ENCODE results near the gene ZNF556.

ZNF556 gene

DNA sequence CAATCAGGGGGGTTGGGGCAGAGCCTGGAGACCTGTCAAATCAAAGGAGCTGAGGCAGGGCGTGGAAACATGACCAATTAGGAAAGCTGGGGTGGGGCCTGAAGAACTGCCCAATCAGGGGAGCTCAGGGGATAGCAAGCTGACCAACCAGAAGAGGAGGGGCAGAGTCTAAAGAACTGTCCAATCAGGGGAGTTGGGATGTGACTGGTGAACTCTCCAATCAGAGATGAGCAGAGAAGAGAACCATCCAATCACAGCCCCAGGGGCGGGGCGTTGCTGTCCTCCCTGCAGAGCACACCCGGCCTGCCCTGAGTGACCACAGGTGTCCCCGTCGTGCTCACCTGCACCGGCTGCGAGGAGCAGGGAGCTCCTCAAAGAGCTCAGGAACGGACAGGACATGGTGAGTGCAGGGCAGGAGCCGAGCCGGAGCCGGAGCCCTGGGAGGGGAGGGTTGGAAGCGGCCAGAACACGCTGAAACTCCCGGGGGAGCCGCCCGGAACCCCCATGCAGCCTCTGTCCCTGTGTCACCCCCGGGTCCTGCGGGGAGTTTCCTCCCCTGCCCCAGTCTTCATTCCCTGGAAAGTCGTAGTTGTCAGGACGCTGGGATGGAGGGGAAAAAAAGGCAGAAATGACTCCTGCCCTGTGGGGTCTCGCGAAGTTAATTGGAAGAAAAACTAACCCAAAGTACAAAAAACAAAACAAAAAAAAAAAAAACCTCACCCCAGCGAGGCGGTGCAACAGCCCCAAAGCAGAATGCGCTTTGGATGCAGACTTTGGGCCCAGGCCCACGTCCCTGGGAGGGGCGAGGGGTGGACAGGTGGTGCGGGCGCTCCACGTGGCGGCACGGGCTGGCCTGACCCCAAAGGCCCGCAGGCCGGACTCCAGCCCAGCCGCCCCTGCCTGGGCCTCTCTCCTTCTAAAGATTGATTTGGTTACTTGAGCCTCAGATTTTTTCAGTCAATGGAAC, at the start of gene ZNF556:
ZNF556 (plus strand) TSS at position 311 of the 967 bp plus-strand sequence; CDS start at position 398, 87 bp downstream.
- DNase-seq (ENCODE audit: low read depth) = no peak

DNA sequence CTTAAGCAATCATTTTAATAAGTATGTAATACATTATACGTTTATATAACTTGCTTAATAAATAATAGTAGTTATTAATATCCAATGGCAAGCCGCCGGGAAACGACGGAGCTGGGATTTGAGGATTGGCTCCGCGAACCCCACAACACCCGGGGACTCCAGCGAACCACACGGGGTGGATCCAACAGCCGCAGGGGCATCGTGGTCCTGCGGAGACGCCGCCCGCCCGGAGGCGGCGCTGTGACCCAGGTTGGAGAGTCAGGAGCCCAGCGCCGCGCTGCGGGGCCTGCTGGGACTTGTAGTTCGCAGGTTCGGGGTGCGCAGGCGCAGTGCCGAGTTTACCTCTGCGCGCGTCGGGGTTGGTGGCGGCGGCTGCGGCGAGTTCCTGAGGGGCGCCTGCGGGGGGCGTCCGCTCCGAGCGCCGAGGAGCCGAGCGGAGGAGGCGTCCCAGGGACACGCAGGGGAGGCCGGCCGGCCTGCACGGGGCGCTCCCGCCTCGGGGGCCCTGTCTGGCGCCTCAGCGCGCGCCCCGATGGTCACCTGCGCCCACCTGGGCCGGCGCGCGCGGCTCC, 47.5 kb upstream of the ZNF556 start, which contains the start of gene ZNF554:
ZNF554 (plus strand) TSS at position 329 of the 572 bp plus-strand sequence; CDS start at position 533, 204 bp downstream.
- DNase-seq (ENCODE audit: low read depth) = peak; percentile 98

DNA sequence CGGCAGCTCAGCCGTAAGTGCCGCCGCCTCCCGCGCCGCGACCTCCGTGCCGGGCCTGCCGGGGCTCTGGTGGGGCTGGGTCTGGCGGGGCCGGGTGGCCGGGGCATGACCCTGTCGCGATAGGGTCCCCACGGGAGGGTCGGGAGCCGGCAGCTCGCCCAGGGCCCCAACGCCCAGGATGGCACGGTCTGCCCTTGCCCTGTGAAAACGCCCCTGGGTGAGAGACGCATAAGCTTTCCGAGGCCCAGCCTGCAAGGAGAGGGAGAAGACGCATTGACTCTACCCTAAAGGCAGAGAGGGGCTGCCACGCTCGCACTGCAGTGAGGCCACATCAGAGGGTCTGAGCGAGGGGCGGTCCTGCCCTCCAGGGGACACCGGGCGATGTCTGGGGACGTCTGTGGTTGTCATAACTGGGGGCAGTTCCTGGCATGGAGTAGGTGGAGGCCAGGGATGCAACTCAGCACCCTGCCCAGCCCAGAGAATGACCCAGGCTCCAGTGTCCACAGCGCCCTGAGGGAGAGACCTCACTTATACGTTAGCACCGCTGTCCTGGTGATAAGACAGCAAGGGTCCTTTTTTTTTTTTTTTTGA, 46.9 kb upstream of the ZNF556 start:
- no peak for DNase-seq (ENCODE audit: low read depth)

DNA sequence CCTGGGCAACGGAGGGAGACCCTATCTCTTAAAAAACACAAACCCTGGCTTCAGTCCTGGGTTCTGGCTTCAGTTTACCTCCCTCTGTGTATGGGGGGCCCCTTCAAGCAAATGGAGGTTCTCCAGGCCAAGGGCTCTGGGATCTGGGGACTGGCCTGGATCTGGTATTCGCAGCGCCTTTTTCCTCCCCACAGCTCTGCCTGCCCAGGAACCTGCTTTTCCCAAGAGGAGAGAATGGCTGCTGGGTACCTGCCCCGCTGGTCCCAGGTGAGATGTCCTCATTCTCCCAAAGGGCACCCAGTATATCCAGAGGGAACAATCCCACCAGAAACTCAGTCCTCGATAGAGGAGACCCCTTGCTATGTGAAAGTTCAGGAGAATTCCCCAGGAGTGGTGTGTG, 44.3 kb upstream of the ZNF556 start:
- no peak for DNase-seq (ENCODE audit: low read depth)

DNA sequence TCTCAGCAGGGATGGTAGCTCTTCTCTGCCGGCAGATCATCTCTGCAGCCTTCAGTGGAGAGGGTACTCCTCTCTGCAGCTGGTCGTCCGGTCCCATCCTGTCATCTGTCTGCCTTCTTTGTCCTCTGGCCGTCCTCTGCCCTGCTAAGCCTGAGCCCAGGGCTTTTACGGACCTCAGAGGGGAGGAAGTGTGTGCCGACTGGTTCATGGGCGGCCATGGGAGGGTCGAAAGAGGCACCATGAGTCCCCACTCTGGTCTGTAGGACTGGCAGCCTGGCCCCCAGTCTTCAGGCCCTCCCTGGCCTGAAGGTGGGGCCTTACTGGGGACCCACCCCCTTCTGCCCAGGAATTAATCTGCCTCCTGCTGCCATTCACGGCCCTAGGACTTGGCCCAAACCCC, 43.5 kb upstream of the ZNF556 start:
- no peak for DNase-seq (ENCODE audit: low read depth)

DNA sequence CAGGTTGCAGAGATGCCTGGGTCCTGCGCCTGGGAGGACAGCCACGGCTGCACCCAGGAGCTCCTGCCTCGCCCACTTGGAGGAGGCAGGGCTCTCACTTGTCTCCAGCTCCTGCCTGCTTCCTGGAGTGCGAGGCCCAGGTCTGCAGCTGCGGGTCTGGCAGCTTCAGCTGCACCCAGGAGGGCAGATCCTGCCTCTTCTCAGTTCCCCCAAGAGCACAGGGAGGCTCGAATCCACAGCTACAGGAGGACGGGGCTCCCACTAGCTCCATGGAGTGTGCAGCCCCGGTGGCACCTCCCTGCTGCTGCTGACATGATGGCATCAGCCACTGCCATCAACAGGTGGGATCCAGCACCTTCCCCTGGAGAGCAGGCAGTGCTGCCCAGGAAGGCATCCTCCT, 43.0 kb upstream of the ZNF556 start:
- no peak for DNase-seq (ENCODE audit: low read depth)

DNA sequence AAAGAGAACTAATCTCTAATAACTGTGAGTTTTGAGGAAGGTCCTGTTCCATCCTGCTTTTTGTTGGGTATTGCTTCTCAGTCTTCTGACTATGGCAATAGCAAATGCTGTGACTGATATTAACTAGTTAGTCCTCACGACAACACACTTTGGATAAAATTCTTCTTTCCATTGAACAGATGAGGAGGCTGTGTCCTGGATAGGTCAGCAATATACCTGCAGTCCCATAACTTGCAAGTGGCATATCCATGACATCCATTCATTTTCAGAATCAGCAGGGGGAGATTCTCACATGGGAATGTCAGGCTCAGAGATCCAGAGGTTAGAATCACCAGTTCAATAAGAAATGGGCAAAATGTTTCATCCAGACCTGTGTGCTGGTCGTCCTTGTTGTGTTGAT, 40.1 kb upstream of the ZNF556 start:
- DNase-seq (ENCODE audit: low read depth) = no peak

DNA sequence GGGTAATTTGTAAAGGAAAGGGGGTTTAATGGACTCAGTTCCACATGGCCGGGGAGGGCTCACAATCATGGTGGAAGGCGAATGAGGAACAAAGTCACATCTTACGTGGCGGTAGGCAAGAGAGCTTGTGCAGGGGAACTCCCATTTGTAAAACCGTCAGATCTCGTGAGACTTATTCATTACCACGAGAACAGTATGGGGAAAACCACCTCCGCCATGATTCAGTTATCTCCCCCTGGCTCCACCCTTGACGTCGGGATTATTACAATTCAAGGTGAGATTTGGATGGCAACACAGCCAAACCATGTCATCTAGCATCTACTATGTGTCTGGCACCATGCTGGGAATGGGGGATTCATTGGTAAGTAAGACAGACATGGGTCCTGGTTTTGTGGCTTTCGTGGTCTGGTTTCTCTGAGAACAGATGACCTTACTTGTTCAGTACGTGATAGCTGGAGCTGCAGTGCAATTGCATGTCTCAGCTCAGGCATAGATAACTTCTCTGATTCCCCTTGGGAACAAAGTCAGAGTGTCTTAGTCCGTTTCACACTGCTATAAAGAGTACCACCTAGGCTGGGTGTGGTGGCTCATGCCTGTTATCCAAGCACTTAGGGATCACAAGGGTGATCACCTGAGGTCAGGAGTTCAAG, 39.2 kb upstream of the ZNF556 start:
- no peak for DNase-seq (ENCODE audit: low read depth)

DNA sequence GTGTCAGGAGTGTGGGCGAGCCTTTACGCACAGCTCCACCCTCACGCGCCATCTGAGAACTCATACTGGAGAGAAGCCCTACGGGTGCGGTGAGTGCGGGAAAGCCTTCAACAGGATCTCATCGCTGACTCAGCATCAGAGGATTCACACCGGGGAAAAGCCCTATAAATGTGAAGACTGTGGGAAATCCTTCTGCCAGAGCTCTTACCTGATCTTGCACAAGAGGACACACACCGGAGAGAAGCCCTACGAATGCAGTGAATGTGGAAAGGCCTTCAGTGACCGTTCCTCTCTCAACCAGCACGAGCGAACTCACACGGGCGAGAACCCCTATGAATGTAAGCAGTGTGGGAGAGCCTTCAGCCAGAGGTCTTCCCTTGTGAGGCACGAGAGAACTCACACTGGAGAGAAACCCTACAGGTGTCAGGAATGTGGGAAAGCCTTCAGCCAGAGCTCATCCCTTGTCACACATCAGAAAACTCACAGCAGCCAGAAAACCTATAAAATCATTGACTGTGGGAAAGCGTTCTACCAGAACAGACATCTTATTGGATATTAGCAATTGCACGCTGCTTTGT, 32.8 kb upstream of the ZNF556 start:
- no peak for DNase-seq (ENCODE audit: low read depth)

DNA sequence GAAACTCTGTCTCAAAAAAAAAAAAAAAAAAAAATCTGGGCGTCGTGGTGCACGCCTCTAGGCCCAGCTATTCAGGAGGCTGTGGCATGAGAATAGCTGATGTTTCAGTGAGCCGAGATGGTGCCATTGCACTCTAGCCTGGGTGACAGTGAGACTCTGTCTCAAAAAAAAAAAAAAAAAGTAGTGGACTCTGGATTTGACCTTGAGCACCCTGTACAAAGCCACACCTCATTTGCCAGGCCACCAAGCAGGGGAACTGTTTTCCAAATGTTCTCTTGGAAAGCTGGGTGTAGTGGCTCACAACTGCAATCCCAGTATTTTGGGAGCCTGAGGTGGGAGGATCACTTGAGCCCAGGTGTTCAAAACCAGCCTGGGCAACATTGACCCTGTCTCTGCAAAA, 29.7 kb upstream of the ZNF556 start:
- DNase-seq (ENCODE audit: low read depth) = no peak

DNA sequence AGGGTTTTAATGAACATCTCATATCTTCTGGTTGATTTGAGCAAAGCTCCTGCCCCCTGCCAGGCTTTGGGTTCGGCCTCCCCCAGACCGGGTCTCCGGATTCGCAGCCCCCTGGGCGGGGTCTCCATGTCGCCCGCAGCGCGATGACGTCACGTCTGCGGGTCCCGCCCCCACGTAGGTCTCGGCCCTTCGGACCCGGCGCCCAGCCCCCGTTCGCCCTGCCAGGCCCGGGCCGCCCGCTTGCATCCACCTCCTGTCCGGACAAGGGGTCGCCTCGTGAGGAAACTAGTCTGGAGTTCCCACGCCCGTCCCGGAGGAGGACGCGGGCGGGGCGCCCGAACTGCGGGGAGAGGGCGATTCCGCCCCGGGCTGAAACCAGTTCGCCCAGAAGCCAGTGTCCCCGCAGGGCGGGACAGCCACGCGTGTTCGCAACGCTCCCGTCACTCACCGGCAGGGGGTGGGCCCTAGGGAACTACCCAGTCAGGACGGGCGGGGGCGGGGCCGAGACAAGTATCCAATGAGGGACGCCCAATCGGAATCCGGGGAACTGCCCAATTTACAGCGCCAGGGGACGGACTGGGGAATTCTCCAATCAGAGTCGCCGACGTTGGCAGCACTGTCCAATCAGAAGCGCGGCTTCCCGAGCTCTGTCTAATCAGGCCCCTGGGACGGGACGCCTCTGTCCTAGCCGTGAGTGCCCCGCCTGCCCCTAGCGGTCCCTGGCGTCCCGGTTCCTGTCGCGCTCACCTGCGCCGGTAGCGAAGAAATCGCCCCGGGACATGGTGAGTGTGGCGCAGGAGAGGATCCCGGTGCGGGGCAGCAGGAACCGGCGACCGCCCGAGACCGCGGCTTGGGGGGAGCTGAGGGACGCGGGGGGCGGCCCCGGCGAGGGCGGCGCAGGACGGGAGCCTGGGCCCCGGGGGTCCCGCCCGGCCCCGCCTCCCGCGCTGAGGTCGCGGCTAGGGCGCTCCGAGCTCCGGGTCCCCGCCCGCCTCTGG, 26.0 kb upstream of the ZNF556 start, which contains the start of gene ZNF555:
ZNF555 (plus strand) TSS at position 682 of the 998 bp plus-strand sequence; CDS start at position 780, 98 bp downstream.
- DNase-seq (ENCODE audit: low read depth) = peak; percentile 97

DNA sequence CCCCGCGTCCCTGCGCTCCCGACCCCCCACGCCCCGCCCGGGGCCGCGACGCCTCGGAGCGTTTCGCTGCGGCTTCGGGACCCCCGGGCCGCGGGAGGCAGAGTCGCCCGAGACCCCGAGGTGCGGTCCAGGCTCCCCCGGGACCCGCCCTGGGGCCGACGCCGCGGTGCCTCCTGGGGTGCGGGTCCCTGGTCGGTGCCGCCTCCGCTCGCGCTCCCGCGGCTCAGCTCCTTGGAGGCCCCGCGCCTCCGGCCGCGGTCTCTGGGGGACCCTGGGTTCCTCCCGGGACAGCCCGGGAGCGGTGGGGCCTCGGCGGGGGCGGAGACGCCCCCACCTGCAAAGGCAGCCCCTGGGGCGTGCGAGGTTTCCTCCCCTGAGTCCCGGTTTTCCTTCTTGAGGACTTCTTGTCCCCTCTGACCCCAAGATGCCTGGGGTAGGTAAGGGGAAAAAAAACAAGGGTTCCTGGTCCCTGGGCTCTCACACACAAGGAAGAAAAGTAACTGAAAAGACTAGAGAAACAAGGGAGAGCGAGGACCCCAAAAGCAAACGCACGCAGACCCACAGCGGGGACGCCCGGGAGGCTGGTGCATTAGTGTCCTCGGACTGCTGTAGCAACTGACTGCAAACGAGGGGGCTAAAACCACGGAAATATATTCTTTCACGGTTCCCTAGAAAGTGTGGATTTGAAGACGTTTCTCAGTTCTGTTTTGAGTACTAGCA, 25.1 kb upstream of the ZNF556 start:
- DNase-seq (ENCODE audit: low read depth) = no peak

DNA sequence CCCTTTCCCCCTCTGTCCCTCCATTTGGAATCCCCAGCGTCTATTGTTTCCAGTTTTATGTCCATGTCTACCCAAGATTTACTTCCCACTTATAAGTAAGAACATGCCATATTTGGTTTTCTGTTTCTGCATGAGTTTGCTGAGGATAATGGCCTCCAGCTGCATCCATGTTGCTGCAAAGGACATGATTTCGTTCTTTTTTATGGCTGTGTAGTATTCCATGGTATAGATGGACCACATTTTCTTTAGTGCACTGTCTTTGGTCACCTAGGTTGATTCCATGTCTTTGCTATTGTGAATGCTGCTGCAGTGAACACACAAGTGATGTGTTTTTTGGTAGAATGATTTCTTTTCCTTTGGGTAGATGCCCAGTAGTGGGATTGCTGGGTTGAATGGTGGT, 22.0 kb upstream of the ZNF556 start:
- no peak for DNase-seq (ENCODE audit: low read depth)

DNA sequence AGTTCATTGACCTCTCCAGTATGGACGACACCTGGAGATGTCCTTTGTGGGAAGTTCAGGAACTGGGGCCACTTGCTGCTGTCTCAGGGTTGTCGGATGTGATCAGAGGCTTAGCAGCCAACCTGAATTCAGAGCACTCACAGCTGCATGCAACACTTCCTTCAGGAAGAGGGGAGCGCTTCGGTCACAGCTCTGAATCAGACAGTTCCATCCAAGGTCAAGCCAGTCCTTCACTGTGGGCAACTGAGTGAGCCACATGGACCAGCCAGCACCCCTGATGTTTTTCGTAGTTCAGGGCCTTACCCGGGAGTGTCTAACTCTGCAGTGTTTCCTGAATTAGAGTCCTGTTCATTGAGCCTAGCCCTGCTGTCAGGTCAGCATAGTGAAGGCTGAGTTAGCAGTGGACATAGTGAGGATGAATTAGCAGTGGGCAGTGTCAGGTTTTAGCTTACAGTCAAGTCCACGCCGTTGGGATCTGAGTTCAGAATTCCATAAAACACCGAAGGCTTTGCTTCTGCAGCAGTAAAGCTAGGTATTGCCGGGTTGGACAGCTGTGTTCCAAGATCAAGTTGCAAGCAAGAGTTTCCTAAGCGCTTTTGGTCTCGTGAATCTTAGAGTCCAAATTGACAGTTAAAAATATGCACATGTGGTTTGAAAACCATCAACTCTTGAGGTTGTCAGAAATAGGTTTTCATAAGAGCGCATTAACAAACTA, 20.8 kb upstream of the ZNF556 start:
- no peak for DNase-seq (ENCODE audit: low read depth)

DNA sequence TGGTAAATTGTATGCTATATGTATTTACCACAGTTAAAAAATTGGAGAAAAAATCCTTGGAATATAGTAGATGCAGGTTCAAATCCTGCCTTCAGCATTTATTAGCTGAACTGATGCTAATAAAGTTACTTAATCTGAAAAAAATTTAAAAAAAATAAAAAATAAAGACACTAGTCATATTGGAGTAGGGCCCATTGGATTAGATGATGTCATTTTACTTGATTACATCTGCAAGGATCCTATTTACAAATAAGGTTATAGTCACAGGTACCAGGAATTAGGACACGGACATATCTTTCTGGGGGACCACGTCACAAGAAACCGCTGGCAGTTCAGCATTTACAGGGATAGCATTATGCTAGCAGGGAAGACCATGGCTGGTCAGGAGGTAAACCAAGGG, 19.6 kb upstream of the ZNF556 start:
- DNase-seq (ENCODE audit: low read depth) = no peak

DNA sequence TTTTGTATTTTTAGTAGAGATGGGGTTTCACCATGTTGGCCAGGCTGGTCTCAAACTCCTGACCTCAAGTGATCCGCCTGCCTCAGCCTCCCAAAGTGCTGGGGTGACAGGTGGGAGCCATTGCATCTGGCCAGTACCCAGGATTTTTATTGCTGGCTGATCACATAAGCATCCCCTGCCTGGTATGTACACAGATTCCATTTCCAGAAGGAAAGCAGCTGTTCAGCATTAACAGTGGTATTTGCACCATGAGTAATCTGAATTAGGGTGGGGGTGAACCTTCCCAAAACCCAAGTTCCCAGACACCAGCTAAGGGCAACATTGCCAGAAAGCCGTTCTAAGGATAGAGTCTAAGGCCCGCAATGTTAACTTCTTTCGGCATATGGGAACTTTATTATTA, 18.5 kb upstream of the ZNF556 start:
- no peak for DNase-seq (ENCODE audit: low read depth)

DNA sequence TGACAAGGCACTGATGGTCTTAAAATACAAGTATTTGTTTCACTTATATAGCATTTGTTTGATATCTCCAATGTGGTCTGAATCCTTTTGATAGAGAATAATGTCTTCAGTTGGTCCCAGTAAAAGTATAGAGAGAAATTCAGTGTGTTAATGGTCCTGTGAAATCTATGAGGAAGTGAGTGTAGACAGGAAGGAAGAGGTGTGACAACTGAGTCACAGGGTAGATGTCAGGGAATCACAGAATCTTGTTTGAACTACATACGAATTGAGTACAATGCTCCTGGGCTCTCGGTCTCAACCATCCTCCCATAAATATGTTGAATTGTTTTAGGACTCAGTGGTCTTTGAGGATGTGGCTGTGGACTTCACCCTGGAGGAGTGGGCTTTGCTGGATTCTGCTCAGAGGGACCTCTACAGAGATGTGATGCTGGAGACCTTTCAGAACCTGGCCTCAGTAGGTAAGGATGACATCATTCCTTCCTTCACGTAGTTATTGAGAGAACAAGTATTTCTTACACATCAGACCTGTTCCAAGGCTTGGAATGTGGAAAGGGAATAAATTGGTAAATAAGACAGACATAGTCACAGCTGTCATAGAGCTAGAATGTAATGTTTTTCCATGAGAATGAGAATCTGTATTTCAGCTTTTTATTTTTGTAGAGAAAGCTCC, 16.7 kb upstream of the ZNF556 start:
- DNase-seq (ENCODE audit: low read depth) = no peak

DNA sequence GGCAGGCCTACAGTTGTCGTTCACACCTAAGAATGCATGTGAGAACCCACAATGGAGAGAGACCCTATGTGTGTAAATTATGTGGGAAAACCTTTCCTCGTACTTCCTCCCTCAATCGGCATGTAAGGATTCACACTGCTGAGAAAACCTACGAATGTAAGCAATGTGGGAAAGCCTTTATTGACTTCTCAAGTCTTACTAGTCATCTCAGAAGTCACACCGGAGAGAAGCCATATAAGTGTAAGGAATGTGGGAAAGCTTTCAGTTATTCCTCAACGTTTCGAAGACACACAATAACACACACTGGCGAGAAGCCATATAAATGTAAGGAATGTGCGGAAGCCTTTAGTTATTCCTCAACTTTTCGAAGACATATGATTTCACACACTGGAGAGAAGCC, 14.5 kb upstream of the ZNF556 start:
- no peak for DNase-seq (ENCODE audit: low read depth)

All from stimulated activated CD8-positive, alpha-beta memory T cell treated with anti-CD3 and anti-CD28 coated beads, Interleukin-4, amount 100 ng/mL, for 24 hours (primary cell).